ENCODE data around the gene TLK1.

The TLK1 gene

DNA sequence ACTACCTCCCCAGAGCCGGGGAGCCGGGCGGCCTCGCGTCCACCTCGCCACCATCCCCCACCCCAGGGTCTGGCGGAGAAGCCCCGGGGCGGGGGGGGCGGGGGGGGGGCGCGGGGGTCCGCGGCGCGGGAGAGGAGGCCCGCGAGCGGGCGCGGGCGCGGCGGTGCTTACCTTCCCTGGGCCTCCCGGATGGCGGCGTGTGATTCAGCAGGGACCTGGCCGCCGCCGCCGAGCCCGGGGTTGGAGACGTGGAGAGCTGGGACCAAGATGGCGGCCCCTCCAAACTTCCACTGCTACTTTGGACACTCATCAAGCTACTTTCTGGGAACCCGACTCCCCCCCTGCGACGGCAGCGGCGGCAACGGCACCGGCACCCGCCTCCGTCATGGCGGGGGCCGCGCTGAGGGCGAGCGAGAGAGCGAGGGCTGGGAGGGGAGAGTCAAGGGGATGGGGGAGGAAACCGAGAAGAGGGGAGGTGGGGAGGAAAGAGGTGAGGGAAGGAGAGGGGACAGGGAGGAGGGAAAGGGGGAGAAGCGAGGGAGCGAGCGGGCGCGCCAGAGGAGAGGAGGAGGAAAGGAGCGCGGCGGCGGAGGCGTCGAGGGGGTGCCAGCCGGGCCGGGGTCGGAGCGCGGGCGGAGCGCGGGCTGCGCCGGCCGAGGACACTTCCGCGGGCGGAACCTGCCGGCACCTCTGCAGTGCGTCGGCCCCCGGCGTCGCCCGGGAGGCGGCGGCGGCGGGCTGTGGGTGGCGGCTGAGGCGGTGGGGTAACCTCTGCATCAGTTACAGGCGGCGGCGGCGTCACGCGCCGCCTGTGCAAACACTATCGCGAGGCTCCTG, at the start of gene TLK1:
TSS of gene TLK1 (minus strand) at position 775 of the 837 bp plus-strand sequence. CDS start at position 310, 465 bp downstream.
- DNase-seq: no peak

DNA sequence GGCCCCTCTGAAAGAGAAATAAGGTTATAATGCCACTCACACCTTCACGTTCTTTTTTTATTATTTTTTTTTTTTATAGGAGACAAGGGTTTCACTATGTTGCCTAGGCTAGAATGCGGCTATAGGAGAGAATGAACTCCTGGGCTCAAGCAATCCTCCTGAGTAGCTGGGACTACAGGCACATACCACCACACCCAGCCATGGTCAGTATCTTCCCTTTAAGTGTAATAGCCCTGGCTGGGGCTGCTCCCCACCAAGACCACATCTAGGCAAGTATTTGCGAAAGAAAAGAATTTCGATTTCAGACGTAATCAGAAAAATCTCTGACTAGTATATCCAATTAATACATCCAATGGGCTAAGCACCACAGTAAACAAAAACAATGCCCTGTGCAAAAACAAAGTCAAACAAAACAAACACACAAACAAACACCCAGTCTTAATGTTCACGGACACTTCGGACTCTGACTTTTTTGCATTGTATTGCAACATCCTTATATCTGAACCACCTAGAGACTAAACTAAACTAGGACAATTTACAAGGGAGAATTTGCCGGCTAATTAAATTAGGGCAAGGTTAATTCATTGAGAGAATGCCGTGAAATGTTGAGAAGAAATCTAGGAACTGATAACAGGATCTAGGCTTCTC, 49.6 kb upstream of the TLK1 start:
- no peak for DNase-seq

DNA sequence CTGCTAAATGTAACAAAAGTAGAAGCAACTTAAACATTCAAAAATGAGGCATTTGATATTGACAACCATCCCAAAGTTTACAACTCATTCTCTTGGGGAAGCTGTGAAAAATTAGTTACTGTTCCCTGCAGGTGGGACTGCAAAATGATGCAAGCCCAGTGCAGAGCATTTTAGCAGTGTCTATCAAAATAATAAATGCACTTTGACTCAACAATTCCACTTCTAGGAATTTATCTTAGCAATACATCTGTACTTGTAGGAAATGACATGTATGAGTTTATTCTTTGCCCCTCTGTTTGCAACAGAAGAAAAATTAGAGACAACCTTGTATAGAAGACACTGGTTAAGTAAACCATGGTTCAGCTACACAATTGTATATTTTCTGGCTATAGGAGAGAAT, 48.0 kb upstream of the TLK1 start:
- DNase-seq: no peak

DNA sequence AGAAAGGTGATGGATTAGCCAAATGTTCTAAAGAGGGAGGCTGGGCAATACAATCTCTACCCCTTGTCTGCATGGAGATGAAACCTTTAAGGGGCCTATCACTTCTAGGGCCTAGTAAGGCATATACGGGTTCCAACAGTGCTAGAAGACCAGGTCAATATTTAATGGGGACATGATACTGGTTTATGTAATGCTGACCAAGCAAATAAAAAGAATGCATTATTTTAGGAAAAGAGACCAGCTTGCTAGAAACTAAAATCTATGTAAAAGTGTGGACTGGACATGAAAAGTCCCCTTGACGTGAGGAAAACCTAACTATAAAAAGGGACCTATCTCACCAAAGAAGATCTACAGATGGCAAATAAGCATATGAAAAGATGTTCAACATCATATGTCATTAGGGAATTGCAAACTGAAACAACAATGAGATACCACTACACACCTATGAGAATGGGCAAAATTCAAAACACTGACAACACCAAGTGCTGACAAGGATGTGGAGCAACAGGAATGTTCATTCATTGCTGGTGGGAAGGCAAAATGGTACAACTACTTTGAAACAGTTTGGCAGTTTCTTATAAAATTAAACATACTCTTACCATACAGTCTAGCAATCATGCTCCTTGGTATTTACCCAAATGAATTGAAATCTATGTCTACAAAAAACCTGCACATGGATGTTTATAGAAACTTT, 45.9 kb upstream of the TLK1 start:
- no peak for DNase-seq

DNA sequence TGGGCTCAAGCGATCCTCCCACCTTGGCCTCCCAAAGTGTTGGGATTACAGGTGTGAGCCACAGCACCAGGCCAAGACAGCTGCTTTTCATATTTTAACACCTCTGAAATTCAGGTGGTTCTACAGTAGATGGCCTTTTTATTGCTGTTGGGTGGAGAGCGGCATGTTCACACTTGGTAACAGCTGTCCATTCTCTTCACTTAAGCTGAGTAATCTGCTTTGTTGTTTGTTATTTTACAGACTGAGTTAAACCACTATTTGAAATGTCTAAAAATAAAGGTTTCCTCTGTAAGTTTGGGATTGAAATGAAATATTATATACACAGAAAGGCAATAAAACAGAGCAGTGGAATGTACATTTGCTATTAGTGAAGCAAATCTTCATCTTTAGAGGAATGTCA, 44.9 kb upstream of the TLK1 start:
- DNase-seq: no peak

DNA sequence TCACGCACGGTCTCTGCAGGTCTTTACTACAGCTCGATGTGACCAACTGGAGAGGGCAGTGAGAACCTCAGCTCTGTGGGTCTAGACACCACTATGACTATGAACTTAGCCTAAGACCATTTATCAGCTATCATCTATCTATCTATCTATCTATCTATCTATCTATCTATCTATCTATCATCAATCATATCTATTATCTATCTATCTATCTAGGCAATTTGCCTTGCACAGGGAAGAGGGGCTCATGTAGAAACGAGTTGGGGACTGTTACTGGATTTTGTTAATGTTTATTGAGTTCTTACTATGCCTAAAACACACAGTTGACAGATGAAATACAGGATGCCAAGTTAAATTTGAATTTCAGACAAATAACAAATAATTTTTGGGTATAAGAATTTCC, 41.1 kb upstream of the TLK1 start:
- no peak for DNase-seq

DNA sequence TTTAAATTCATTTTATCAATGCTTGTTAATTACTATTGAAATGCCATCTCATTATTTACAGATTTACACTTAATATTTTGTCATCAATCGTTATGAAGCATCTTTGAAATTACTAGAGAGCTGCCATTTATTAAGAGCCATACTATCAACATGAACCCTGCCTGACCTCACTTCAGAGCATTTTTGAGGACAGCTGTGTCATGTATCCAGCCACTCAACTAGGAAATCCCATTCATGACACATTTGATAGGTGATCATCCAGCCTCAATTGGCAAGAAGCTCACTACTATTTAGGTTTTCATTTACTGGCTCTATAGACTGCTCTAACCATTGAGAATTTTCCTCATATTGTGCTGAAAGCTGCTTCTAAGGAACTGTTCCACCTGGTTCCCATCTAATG, 40.6 kb upstream of the TLK1 start:
- no peak for DNase-seq

DNA sequence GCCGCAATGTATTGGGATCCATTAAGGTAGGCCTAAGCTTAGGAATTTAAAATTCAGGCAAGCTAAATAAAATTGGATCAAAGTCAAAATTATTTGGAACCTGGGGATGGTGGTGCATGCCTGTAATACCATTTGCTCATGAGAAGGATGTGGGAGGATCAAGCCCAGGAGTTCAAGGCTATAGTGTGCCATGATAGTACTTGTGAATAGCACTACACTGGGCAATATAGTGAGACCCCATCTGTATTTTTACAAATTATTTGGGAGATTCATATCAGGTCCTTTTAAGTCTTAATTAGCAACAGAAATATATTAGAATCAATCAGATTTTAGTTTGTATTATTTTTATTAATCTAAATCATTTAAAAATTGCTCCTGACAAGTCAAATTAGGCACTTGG, 39.8 kb upstream of the TLK1 start:
- no peak for DNase-seq

DNA sequence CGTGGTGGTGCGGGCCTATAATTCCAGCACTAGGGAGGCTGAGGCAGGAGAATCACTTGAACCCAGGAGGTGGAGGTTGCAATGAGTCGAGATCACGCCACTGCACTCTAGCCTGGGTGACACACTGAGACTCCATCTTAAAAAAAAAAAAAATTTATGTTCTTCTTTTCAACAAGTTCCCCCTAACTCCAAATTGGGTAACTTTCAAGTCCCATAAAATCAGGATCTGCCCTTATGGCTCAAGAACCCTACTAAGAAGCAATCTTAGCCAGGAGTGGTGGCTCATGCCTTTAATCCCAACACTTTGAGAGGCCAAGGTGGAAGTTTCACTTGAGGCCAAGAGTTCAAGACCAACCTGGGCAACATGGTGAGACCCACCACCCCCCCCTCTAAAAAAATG, 30.3 kb upstream of the TLK1 start:
- DNase-seq: no peak

DNA sequence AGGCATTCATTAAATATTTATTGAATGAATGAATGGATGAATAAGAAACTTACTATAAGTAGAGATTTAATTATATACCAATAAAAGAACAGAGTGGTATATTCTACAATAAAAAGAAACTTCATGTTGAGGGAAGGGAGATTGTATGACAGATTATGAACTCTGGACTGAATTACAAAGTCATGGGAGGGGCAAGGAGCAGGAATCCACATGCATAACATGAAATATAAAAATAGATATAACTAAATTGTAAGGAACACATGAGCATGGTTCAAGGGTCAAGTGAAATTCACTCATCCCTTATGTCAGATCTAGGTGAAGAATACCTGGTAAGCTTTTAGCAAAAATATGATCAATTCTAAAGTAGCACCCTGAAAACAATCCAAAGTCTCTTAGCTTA, 27.1 kb upstream of the TLK1 start:
- no peak for DNase-seq

DNA sequence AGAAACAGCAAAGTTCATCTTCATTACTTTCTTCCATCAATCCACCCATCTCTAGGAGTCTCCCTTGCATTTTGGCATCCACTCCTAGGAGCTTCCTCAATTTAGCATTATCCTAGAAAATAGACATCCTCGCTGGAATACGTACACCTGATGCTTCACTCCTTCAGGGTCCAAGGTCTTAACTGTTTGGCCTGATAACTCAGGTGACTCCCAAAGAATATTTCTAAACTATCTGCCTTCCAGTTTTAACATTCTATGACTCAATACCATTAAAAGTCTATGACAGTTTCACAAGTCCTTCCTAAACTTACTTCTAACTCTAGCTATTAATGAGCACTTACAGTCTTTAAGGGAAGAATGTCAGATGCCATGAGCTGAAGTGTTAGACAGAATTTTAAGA, 26.5 kb upstream of the TLK1 start:
- DNase-seq: no peak

DNA sequence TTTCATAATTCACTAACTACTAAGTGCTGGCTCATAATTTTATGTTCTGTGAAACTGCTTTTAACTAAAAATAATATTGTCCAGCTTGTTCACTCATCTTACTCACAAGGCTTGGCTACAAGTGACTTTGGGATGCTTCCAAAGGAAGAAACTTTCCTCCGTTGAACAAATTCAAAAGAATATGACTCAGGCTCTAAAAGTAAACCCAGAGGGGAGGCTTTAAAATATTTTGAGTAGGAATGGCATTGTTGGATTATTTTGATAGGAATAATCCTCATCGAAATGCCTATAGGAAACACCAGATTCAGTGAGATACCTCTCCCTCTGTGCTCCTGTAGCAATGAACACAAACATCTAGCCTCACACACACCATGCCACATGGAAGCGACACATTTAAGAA, 25.2 kb upstream of the TLK1 start:
- DNase-seq: no peak

DNA sequence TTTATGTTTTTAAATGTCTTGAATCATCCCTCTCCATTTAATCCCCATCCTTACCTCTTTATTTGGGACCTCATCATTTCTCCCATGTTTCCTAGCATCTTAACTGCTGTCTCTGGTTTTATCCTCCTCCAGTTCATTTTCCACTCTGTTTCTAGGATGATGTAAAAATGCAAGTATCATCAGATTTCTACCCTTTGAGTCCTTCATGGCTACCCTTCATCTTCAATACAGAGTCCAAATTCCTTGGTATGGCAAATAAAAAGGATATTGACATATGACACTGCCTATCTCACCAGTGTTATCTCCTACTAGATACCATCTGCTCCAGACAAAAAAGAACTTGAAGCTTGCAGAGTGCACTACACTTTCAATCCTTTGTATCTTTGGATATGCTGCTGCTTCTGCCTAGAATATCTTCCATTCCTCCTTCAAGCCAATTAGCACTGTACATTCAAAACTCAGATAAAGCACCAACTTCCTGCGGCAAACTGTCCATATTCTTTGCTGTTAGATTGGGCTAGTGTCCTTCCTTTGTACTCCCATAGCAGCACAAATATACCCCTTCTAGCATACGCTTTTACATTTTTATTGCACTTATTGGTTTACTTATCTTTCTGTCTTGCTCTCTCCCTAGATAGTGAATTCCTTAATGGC, 24.6 kb upstream of the TLK1 start:
- DNase-seq: no peak

DNA sequence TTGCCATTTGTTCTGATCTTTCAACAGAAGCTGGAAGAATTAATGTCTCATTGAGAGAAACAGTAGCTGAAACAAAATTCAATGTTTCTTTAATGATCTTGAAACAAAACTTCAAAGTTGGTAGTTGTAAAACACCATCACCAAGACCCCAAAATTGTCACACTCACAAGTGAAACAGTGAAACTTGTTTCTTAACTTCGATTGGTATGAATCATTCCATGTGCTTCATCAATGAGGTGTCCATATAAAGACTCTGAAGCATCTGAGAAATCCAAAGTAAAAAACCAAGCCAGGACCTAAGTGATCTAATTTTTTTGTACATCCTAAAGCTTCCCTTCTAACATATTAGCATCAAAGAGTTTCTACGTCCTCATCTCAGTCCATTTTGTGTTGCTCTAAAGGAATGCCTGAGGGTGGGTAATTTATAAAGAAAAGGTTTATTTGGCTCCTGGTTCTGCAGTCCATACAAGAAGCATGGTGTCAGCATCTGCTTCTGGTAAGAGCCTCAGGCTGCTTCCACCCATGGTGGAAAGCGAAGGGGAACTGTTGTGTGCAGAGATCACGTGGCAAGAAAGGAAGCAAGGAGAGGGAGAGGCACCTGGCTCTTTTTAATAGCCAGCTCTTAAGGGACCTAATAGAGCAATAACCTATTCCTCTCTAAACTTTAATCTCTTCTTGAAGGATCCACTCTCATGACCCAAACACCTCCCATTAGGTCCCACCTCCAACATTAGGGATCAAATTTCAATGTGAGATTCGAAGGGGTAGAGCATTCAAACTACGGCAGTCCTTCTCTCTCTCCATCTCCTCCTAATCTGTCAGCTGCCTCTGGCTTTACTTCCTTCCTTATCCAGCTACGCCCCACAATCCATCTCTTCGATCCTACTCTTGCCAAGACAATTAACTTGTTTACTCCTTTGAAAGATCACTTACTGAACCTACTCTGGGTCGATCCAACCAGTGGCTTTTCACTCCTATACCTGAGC, 20.7 kb upstream of the TLK1 start:
- DNase-seq: no peak

DNA sequence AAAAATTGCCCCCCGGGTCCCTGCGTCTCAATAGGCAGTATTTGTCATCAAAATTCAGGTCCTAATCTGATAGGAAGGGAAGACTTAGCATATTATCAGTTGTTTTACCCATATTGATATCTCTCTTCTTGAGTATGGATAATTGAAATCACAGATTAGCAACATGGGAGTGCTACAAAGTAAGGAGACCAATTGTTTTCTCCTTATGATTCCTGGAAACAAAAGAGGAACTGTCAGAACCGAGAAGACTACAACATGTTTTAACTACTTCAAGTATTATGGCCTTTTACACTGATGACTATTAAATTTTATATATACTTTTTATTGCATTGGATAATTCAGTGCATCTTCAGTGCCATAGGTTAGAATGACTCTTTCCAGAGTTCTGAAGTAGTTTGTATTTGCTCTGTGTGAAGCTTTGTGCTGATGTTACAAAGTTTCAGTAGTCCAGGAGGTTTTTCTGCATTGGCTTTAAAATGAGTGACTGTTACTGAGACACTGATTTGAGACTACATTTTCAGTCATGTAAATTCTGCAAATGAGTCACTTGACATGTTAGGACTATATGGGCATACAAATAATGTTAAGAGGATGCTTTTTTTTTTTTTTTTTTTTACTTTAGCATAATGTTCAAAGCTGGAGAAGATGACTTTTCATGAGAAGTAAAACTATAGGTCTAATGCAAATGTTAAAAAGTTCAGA, 19.7 kb upstream of the TLK1 start:
- no peak for DNase-seq

DNA sequence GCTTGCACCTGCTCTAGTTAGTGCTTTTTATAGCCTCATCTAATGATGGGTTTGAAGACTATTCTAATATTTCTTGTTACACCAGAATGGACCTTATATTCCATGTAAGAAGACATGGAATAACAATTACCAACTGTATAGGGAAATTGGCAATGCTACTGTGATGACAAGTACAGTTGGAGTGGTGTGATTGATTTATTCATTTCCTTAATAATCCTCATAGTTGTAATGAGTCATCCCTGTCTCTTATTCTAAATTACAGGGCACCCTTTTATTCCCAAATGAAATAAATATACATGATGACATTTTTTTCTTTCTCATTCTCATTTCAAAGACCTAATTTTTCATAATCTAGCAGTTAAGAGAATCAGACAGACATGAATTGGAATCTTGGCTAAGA, 18.3 kb upstream of the TLK1 start:
- no peak for DNase-seq

DNA sequence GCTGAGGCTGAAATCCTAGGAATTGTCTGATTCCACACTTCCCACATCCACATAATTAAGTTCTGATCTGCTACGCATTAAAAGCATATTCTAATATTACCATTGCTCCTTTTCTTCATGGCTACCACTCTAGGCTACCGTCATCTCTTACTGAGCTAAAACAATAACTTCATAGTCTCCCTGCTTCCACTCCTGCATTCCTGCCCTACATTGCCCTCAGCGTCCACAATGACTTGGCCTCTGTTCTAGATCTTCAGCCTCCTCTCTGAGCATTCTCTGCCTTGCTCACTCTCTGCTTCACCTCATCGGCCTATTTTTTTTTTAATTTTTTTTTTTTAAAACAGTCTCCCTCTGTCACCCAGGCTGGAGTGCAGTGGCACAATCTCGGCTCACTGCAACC, 15.8 kb upstream of the TLK1 start:
- no peak for DNase-seq

DNA sequence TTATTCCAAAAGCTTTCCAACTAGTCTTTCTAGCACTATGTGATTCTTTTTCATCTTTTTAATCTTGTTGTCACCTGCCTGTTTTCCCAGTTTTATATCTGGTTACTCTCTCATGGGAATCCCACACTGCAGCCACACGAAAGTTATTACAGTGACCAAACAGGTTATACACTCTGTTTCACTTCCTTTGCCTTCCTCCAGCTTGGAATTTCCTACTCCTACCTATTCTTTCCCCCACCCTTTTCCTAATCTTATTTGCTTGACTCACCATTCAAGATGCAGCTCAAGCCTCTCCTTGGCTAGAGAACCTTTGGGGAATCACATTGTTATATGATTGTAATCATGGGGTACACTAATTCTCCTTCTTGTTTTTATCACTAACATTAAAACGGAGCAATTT, 13.4 kb upstream of the TLK1 start:
- no peak for DNase-seq

DNA sequence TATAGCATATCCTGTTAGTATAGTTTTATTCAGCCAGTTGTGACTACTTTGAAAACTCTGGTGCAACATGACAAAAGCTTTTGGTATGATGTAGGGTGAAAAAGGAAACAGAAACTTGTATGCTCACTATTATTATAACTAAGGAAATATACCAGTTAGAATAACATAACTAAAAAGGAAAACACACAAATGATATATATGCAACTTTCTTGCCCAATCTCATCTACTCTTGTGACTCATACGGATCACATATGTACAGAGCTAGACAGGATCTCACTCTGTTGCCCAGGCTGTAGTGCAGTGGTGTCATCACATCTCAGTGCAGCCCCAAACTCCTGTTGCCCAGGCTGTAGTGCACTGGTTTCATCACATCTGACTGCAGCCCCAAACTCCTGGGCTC, 12.4 kb upstream of the TLK1 start:
- no peak for DNase-seq

DNA sequence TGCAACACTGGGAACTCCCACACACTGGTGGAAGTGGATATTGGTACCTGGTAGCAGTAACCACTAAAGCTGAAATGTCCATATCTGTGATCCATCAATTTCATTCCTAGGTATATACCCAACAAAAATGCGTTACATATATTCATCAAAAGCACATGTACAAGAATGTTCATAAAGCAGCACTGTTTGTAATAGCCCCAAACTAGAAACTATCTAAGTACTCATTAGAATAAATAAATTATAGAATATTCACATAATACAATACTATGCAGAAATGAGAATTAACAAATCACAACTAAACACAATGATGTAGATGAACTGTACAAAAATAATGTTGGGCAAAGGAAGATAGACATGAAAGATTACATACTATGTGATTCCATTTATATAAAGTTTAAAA, 11.1 kb upstream of the TLK1 start:
- no peak for DNase-seq

DNA sequence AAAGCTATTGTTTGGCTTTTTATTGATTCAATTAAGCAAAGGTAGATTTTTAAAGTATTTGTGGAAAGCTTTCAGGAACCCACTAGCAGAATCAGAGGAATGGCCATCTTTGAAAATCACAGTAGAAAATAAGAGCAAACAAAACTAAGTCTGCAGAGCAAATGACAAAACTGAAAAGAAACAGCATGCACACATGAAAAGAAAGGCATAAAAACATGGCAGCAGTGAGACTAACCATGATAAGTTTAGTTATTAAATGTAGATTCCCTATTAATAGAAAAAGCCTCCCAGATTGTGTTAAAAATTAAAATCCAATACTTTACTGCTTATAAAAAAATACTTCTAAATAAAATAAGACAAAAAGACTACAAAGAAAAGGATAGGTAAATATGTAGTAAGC, 9.1 kb upstream of the TLK1 start:
- DNase-seq: no peak

DNA sequence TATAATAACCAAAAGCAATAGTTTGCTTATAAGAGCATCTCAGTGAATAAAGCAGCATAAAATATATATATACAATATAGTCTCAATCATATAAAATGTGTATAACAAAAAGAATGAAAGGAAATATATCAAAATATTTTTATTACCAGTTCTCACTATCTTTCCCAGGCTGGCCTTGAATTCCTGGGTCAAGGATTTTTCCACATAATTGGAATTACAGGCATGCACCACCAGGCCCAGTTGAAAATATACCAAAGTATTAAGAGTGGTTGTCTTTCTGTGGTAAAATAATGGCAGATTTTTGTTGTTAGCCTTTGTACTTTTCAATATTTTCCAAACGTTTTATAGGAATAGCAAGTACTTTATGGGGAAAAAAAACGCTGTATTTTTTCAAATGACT, 8.6 kb upstream of the TLK1 start:
- DNase-seq: no peak

Measured in SHP77 treated with DMSO at 0.1 percent for 48 hours (cell line).